Measurements from ENCODE around the gene E2F6.

DNA sequence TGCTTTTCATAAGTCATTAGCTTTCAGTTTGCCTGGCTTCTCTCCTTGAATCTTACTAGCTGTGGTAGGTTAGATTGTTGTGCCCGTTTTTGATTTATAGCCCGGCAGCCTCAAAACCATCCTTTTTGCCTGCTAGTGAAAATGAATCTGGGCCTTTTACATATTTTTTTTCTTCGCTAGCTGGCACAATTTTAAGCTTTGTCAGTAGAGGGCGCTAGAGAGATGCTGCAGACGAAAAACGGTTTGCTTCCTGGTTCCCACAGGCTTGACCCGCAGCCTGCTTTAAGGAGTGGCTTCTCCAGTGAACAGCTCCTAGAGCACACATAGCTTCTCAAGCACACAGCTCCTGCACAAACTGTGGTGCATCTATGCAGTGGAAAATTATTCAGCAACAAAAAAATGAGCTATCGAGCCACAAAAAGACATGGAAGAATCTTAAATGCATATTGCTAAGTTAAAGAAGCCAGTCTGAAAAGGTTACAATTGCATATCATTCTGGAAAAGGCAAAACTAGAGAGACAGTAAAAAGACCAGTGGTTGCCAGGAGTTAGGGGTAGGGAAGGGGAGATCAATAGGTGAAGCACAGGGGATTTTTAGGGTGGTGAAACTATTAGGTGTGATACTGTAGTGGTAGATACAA lies 47.9 kb downstream of the E2F6 start:
- no peak for TF ChIP-seq CTCF (IDR thresholded peaks at IDR 0.05; ENCODE audit: poor library complexity, severe bottlenecking)
- TF ChIP-seq EP300 (conservative IDR thresholded peaks at IDR 0.05; ENCODE audit: poor library complexity, severe bottlenecking), result no peak
- TF ChIP-seq EZH2 (IDR thresholded peaks at IDR 0.05; ENCODE audit: borderline replicate concordance, insufficient read depth, low read length, poor library complexity, severe bottlenecking), result no peak
- TF ChIP-seq TAF1 (IDR thresholded peaks at IDR 0.05; ENCODE audit: low read depth), result no peak
- TF ChIP-seq, protein P1, sequence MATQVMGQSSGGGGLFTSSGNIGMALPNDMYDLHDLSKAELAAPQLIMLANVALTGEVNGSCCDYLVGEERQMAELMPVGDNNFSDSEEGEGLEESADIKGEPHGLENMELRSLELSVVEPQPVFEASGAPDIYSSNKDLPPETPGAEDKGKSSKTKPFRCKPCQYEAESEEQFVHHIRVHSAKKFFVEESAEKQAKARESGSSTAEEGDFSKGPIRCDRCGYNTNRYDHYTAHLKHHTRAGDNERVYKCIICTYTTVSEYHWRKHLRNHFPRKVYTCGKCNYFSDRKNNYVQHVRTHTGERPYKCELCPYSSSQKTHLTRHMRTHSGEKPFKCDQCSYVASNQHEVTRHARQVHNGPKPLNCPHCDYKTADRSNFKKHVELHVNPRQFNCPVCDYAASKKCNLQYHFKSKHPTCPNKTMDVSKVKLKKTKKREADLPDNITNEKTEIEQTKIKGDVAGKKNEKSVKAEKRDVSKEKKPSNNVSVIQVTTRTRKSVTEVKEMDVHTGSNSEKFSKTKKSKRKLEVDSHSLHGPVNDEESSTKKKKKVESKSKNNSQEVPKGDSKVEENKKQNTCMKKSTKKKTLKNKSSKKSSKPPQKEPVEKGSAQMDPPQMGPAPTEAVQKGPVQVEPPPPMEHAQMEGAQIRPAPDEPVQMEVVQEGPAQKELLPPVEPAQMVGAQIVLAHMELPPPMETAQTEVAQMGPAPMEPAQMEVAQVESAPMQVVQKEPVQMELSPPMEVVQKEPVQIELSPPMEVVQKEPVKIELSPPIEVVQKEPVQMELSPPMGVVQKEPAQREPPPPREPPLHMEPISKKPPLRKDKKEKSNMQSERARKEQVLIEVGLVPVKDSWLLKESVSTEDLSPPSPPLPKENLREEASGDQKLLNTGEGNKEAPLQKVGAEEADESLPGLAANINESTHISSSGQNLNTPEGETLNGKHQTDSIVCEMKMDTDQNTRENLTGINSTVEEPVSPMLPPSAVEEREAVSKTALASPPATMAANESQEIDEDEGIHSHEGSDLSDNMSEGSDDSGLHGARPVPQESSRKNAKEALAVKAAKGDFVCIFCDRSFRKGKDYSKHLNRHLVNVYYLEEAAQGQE (IDR thresholded peaks at IDR 0.05; ENCODE audit: borderline replicate concordance), result no peak
- TF ChIP-seq RAD21 (conservative IDR thresholded peaks at IDR 0.05), result no peak
- no peak for TF ChIP-seq POLR2AphosphoS5 (IDR thresholded peaks at IDR 0.05)
- TF ChIP-seq SMC3 (conservative IDR thresholded peaks at IDR 0.05; ENCODE audit: poor library complexity), result no peak

Measured in neural cell (in vitro differentiated cells).